ENCODE results near the gene INPP5A.

GRCh38 chr10:132725202-132725601 lies 187.6 kb downstream of the INPP5A start:
- TF ChIP-seq CTCF (IDR thresholded peaks at IDR 0.05) (no peak), POLR2A (IDR thresholded peaks at IDR 0.05) (no peak), POLR2AphosphoS5 (IDR thresholded peaks at IDR 0.05) (no peak), EP300 (IDR thresholded peaks at IDR 0.05) (no peak)

All from sigmoid colon (tissue), 4 donors.